HG03439 (cell line): Measurements from ENCODE around the gene DNMT3A.

Source experiments
- ATAC-seq: cut with Tn5 transposase; IDR thresholded peaks from one replicate; pipeline ENCODE4 v1.9.1; 2021; ENCODE audit warnings: mild to moderate bottlenecking, moderate library complexity; ENCODE audit not compliant: unreplicated experiment

The DNMT3A gene

GRCh38 chr2:25341753-25342371 lies at the start of gene DNMT3A:
Gene DNMT3A, minus strand, starts transcription at chr2:25341925. Its CDS starts 27,941 bp downstream, at chr2:25313984.
- peak; percentile 19 for ATAC-seq

- ATAC-seq: no peak
Observed at GRCh38 chr2:25389161-25389560, 47.4 kb upstream of the DNMT3A start.

GRCh38 chr2:25388491-25388890 lies 46.8 kb upstream of the DNMT3A start:
- ATAC-seq: no peak

- ATAC-seq: no peak
Observed at GRCh38 chr2:25387876-25388449, 46.2 kb upstream of the DNMT3A start.

- ATAC-seq: no peak
Observed at GRCh38 chr2:25386971-25387875, 45.5 kb upstream of the DNMT3A start.

GRCh38 chr2:25385910-25386309 lies 44.2 kb upstream of the DNMT3A start:
- no peak for ATAC-seq

GRCh38 chr2:25383806-25384205 lies 42.1 kb upstream of the DNMT3A start:
- ATAC-seq: no peak

- no peak for ATAC-seq
Observed at GRCh38 chr2:25381502-25381901, 39.8 kb upstream of the DNMT3A start.

GRCh38 chr2:25380586-25381375 lies 39.1 kb upstream of the DNMT3A start:
- no peak for ATAC-seq

- ATAC-seq: no peak
Observed at GRCh38 chr2:25380023-25380422, 38.3 kb upstream of the DNMT3A start.

GRCh38 chr2:25379535-25379934 lies 37.8 kb upstream of the DNMT3A start:
- ATAC-seq: no peak

- ATAC-seq: no peak
Observed at GRCh38 chr2:25378731-25379490, 37.2 kb upstream of the DNMT3A start.

- no peak for ATAC-seq
Observed at GRCh38 chr2:25377822-25378421, 36.2 kb upstream of the DNMT3A start.

GRCh38 chr2:25376750-25377621 lies 35.3 kb upstream of the DNMT3A start:
- peak; percentile 90 for ATAC-seq

GRCh38 chr2:25375989-25376545 lies 34.3 kb upstream of the DNMT3A start:
- ATAC-seq: peak; percentile 4

- no peak for ATAC-seq
Observed at GRCh38 chr2:25375371-25375988, 33.8 kb upstream of the DNMT3A start.

GRCh38 chr2:25374827-25375226 lies 33.1 kb upstream of the DNMT3A start:
- ATAC-seq: no peak

- ATAC-seq: no peak
Observed at GRCh38 chr2:25374411-25374810, 32.7 kb upstream of the DNMT3A start.
